Fibroblast of lung (primary cell): ENCODE data around the gene SH3TC1. TPM values are rescaled to one million over a fixed set of nuclear protein-coding genes. Genes with fewer than 3 reads are reported as not detected.

ENCODE experiments used
- DNase-seq, 2 donors: peaks; one replicate each; pipeline versions ENCODE4 v3.0.0 to v3.0.0-alpha.2; 2010; ENCODE audit warnings: low read depth in 2 of 2
- H2AFZ ChIP-seq: 2 replicates; pipeline ENCODE4 v1.5.1; 2012; ENCODE audit warnings: low read length, control low read depth, inconsistent platforms
- H3K27ac ChIP-seq: 2 replicates; pipeline ENCODE4 v1.5.1; 2011; ENCODE audit warnings: low read length, control low read depth; ENCODE audit not compliant: insufficient read depth
- H3K27me3 ChIP-seq: 2 replicates; pipeline ENCODE4 v1.5.1; 2011; ENCODE audit warnings: mild to moderate bottlenecking, low read length; ENCODE audit not compliant: control insufficient read depth, insufficient read depth
- H3K36me3 ChIP-seq: 2 replicates; pipeline ENCODE4 v1.5.1; 2011; ENCODE audit warnings: low read length; ENCODE audit not compliant: control insufficient read depth, insufficient read depth
- H3K4me1 ChIP-seq: 2 replicates; pipeline ENCODE4 v1.5.1; 2011; ENCODE audit warnings: low read length; ENCODE audit not compliant: control insufficient read depth, insufficient read depth; ENCODE audit errors: extremely low read depth
- H3K4me2 ChIP-seq: 2 replicates; pipeline ENCODE4 v1.5.1; 2011; ENCODE audit warnings: low read length, control low read depth; ENCODE audit not compliant: insufficient read depth; ENCODE audit errors: extremely low read depth
- H3K4me3 ChIP-seq, 4 experiments: fragments of 200-600 bp in 1 of 4; sonication (generic) in 1 of 4; replicated peaks in 1 of 4; 2 replicates each; pipeline ENCODE4 v1.5.1; 2011 to 2016; ENCODE audit warnings: low read length in 4 of 4, low read depth in 3 of 4, mild to moderate bottlenecking in 3 of 4, control low read depth in 2 of 4, inconsistent platforms in 1 of 4, mixed read lengths in 1 of 4; ENCODE audit not compliant: insufficient read depth in 1 of 4; ENCODE audit errors: control extremely low read depth in 1 of 4
- H3K79me2 ChIP-seq: 2 replicates; pipeline ENCODE4 v1.5.1; 2012; ENCODE audit warnings: mild to moderate bottlenecking, low read length, inconsistent platforms; ENCODE audit not compliant: control insufficient read depth, insufficient read depth
- H3K9ac ChIP-seq: 2 replicates; pipeline ENCODE4 v1.5.1; 2011; ENCODE audit warnings: mild to moderate bottlenecking, low read length, control low read depth; ENCODE audit not compliant: insufficient read depth
- H3K9me3 ChIP-seq: 2 replicates; pipeline ENCODE4 v1.5.1; 2012; ENCODE audit warnings: low read depth, low read length; ENCODE audit not compliant: control insufficient read depth, insufficient read depth
- H4K20me1 ChIP-seq: 2 replicates; pipeline ENCODE4 v1.5.1; 2011; ENCODE audit warnings: low read length; ENCODE audit not compliant: control insufficient read depth, insufficient read depth; ENCODE audit errors: extremely low read depth
- EZH2 ChIP-seq: IDR thresholded peaks from 2 replicates; pipeline ENCODE4 v1.5.1; 2012; ENCODE audit warnings: low read length, control low read depth, mild to moderate bottlenecking; ENCODE audit errors: missing control alignments
- polyA plus RNA-seq, 2 donors: library from polyadenylated mRNA; depleted of rRNA in 1 of 2; stranded (reverse) in 1 of 2; unstranded in 1 of 2; fragments of >200 nt; gene quantifications; 2 replicates each; pipeline ENCODE4 v1.2.1, GENCODE V29; 2011 to 2012; ENCODE audit warnings: missing spikeins in 1 of 2
- total RNA-seq: library from RNA; depleted of rRNA; stranded (reverse); fragments of >200 nt; gene quantifications from 2 replicates; pipeline ENCODE4 v1.2.1, GENCODE V29; 2014
- TF ChIP-seq, protein P1 (sequence below), 2 donors: IDR thresholded peaks in 1 of 2; conservative IDR thresholded peaks in 1 of 2; 1 replicate in 1 of 2; 2 replicates in 1 of 2; pipeline ENCODE4 v1.5.1; 2011 to 2012; ENCODE audit warnings: low read length in 2 of 2, control low read depth in 1 of 2, inconsistent platforms in 1 of 2, low read depth in 1 of 2, mild to moderate bottlenecking in 1 of 2

SH3TC1 gene
- total and polyA plus RNA-seq, 2 donors (not counting 1 experiment from before 2014, with no cell fraction given) = 3.3 to 11.6 TPM

DNA sequence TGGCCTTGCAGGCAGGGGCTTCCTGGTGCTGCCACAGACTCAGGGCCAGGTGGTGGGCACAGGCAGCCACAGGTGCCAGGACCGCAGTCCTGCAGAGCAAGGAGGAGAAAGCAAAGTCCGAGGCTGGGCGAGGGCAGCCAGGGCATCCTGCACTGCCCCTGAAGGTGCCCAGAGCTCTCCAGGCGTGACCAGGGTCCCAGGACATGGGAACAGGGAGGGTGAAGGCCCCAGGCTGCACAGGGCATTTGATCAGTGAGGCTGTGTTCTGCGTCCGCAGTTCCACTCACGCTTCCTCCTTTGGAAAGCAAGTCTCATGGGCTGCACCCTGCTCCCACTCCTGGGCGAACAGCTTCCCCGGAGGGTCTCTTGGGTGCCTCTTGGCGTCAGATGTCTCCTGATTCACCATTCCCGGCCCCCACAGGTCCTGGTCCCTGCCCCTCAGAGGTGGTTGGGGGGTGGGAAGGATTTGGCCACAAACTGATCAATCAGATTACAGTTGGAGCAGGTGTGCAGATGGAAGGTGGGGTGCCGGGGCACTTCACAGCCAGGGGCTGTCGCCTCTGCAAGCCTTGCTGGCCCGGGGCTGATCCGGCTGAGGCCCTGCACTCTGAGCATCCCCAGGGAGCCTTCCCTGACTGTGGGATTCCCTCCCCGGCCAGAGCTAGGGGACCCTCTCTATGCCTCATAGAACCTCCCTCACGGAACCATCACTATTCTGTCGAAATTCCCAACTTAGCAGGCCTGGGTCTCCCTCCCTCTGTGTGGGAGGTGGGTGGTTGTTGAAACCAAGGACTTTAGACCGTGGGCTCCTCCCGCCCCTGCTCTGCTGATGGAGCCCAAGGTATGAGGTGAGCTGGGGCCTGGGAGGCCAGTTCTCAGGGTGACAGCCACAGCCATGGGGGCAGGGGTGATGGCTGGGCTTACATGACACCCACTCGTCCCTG is 3.3 kb downstream of the SH3TC1 start:
- Histone ChIP-seq H3K4me1 (peaks cover 23% of the 10 kb centered on the region), H3K36me3 (no peaks in the 10 kb centered on the region), H4K20me1 (no peaks in the 10 kb centered on the region), H3K27ac (no peak overlapping the region), H2AFZ (no peak overlapping the region), H3K9me3 (no peaks in the 10 kb centered on the region), H3K27me3 (no peaks in the 10 kb centered on the region), H3K4me3 (no peak overlapping the region), H3K4me2 (no peak overlapping the region), H3K79me2 (no peaks in the 10 kb centered on the region), H3K9ac (no peak overlapping the region)
- no peak for TF ChIP-seq EZH2
- TF ChIP-seq, protein P1, sequence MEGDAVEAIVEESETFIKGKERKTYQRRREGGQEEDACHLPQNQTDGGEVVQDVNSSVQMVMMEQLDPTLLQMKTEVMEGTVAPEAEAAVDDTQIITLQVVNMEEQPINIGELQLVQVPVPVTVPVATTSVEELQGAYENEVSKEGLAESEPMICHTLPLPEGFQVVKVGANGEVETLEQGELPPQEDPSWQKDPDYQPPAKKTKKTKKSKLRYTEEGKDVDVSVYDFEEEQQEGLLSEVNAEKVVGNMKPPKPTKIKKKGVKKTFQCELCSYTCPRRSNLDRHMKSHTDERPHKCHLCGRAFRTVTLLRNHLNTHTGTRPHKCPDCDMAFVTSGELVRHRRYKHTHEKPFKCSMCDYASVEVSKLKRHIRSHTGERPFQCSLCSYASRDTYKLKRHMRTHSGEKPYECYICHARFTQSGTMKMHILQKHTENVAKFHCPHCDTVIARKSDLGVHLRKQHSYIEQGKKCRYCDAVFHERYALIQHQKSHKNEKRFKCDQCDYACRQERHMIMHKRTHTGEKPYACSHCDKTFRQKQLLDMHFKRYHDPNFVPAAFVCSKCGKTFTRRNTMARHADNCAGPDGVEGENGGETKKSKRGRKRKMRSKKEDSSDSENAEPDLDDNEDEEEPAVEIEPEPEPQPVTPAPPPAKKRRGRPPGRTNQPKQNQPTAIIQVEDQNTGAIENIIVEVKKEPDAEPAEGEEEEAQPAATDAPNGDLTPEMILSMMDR (conservative IDR thresholded peaks at IDR 0.05 in 1 of 2, IDR thresholded peaks at IDR 0.05 in 1 of 2; ENCODE audit: low read depth in 1 of 2, low read length in 2 of 2) = no peak
- DNase-seq = no peak

DNA sequence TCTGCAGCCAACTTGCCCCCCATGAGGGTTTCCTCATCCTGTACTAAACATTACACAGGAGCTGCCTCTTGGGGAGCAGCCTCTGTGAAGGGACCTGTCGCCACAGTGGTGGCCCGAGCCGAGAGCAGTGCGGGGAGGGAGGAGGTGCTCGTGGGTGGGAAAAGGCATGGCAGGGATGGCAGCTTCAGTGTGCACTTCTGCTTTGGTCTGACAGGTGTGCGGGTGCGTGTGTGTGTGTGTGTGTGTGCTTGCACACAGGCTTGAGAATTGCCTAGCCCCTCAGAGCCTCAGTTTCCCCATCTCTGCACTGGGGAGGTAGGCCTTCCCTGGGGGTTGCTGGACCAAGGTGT is 3.9 kb downstream of the SH3TC1 start:
- Histone ChIP-seq H4K20me1 (no peaks in the 10 kb centered on the region), H3K4me1 (peaks cover 23% of the 10 kb centered on the region), H3K9ac (no peak overlapping the region), H3K79me2 (no peaks in the 10 kb centered on the region), H3K27ac (no peak overlapping the region), H2AFZ (no peak overlapping the region), H3K4me2 (no peak overlapping the region), H3K36me3 (no peaks in the 10 kb centered on the region), H3K27me3 (no peaks in the 10 kb centered on the region), H3K9me3 (no peaks in the 10 kb centered on the region), H3K4me3 (no peak overlapping the region)
- DNase-seq = no peak
- TF ChIP-seq, protein P1 (conservative IDR thresholded peaks at IDR 0.05 in 1 of 2, IDR thresholded peaks at IDR 0.05 in 1 of 2; ENCODE audit: low read depth in 1 of 2, low read length in 2 of 2) = no peak
- no peak for TF ChIP-seq EZH2

DNA sequence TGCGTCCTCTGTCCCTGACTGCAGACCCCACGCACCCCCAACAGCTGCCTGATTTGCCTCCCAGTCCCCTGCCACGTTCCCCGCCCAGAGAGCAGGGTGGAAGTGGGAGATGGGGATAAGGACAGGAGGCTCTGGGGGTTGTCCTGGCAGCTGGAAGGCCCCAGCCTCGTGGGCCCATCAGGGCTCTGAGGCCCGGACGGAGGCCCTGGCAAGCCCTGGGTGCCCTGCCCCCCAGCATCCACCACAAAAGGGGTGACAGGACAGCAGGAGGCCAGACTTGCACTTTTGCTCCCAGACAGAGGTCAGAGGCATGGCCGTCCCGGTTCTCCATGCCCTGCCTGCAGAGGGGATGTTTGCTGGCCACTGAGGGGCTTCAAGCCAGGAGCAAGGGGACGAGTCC is 4.7 kb downstream of the SH3TC1 start:
- Histone ChIP-seq H3K9ac (no peak overlapping the region), H4K20me1 (no peaks in the 10 kb centered on the region), H3K27ac (no peak overlapping the region), H3K4me3 (no peak overlapping the region), H3K4me1 (peaks cover 21% of the 10 kb centered on the region), H3K4me2 (no peak overlapping the region), H3K36me3 (no peaks in the 10 kb centered on the region), H3K27me3 (no peaks in the 10 kb centered on the region), H2AFZ (no peak overlapping the region), H3K79me2 (no peaks in the 10 kb centered on the region), H3K9me3 (no peaks in the 10 kb centered on the region)
- no peak for TF ChIP-seq EZH2
- TF ChIP-seq, protein P1 (conservative IDR thresholded peaks at IDR 0.05 in 1 of 2, IDR thresholded peaks at IDR 0.05 in 1 of 2; ENCODE audit: low read depth in 1 of 2, low read length in 2 of 2) = no peak
- DNase-seq = no peak
